D721Med (cell line): ENCODE measurements around the gene XYLT2.

Experiments used
- DNase-seq: peaks from one replicate; pipeline ENCODE4 v3.0.0; 2011; ENCODE audit warnings: low spot score; ENCODE audit not compliant: insufficient read length
- FAIRE-seq: peaks from 2 replicates; lab custom pipeline; 2011; peaks lifted over from hg19 to GRCh38; lab: Jason Lieb, UNC
- CTCF ChIP-seq: IDR thresholded peaks from 2 replicates; pipeline ENCODE4 v1.5.1; 2012; ENCODE audit warnings: mild to moderate bottlenecking, control low read depth; ENCODE audit not compliant: insufficient read depth; ENCODE audit errors: missing control alignments

Gene XYLT2

GRCh38 chr17:50322271-50322670 is 23.7 kb upstream of the XYLT2 start:
- DNase-seq (no peak), FAIRE-seq (no peak)
- TF ChIP-seq CTCF, result no peak

DNA sequence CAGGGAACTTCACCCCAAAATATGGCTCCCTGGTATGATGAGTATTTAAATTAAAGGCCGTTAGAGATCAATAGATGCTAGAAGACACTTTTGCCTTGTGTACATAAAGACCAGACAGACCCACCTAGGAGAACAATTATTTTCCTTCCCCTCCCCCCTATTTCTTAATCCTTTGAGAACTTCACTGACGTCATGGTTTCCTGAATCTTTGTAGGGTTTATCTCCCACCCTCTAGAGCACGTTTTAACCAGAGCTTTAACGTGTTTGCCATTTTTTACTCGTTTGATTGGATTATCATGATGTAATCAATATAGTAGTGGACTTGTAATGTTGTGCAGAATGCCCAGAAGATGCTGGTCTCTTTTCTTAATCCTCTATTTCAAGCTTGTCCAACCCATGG is 22.9 kb upstream of the XYLT2 start:
- no peak for FAIRE-seq
- no peak for TF ChIP-seq CTCF

GRCh38 chr17:50325906-50326305 is 20.0 kb upstream of the XYLT2 start:
- DNase-seq (no peak), FAIRE-seq (no peak)
- no peak for TF ChIP-seq CTCF

More for the DNA sequence above, 22.9 kb upstream of the XYLT2 start:
- no peak for DNase-seq

- DNase-seq, result no peak
- no peak for TF ChIP-seq CTCF
- no peak for FAIRE-seq
Observed at GRCh38 chr17:50326831-50327364, 19.0 kb upstream of the XYLT2 start.

DNA sequence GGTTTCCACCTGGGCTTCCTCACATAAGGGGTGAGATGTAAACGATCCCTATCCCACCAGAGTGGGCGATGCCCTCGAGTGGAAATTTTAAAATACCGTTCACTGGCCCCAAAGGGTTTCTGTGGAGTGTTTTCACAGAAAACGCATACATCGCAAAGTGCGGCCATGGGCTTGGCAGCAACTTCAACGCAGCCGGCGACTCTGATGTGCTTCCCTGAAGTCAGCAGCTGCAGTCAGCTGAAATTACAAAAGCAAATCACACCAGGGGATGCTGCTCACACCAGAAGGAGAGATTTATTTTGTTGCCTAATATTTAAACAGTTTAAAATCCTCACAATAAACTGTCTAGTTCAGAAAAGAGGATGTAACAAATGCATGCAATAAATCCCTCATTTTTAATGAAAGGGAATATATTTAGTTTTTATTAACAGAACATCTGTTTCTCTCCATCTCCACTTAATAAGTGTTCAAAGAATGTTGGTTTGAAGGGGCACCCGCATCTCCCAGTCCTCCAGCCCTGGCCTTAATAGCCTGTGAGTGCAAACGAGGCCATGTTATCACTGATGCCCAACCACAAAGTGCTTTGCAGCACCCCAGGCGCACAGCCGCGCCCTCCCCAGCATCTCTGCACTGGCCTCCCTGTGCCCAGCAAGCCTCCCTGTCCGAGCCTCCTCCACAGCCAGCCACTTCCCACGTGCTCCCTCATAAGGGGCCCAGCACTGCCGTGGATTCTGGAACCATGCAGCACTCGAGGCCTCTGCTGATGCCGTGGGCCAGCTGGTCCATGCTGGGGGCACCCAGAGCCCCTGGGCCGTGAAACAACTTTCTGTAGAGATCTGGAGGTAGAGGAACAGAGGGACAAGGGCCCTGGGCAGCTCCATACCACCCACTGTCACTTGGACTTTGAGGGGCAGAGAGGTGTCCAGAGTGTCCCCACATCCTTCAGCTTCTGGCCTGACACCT is 17.3 kb upstream of the XYLT2 start:
- DNase-seq (no peak), FAIRE-seq (no peak)
- no peak for TF ChIP-seq CTCF

- no peak for FAIRE-seq
Observed at GRCh38 chr17:50329716-50330115, 16.2 kb upstream of the XYLT2 start.

More at GRCh38 chr17:50329716-50330115, 16.2 kb upstream of the XYLT2 start:
- no peak for DNase-seq
- no peak for TF ChIP-seq CTCF
